SKM-1 treated with dmso at 0.1 percent for 144 hours (cell line): ENCODE data around the gene TUBA4A.
"Not testable (repeated sequence)": the region's sequence is repeated elsewhere in the genome, so short reads cannot be mapped to it uniquely, and the experiment has no call there.

ENCODE experiments used
- DNase-seq: peaks from one replicate; lab custom pipeline; 2025; ENCODE audit not compliant: unreplicated experiment; lab: John Stamatoyannopoulos, UW

TUBA4A gene

DNA sequence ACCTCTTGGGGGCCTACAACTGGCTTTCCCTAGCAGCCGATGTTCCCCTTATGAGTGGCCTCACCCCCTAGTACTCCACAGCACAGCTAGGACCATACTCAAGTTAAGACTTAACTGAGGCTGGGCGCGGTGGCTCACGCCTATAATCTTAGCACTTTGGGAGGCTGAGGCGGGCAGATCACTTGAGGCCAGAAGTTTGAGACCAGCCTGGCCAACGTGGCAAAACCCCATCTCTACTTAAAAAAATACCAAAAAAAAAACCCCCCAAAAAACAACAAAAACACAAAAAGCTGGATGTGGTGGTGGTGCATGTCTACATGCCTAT is 33.4 kb upstream of the TUBA4A start:
- not testable (repeated sequence) for DNase-seq

- no peak for DNase-seq
Measured at GRCh38 chr2:219286436-219287115, 32.9 kb upstream of the TUBA4A start.

DNA sequence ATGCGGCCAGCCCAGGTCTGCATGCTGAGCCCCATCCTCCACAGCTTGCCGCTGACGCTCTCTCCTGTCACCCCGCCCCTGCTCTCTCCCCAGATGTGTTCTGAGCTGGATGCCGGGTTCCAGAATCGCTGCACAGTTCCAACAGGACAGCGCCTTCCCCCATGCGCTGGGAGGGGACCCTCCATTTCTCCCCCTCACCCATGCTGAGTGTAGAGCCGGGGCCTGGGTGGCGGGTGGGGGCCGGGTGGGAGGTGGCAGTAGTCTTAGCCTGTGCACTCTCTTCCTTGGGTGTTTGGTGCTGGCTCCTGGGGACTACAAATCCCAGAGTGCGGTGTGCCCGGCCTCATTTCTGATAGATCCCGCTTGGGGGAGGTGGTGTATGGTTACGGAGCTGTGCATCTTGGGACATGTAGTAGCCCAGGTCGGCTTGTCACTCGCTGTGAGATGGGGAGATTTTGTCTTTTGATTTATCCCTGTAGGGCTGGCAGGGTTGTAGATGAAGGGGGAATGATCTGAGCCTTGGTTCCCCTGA is 32.2 kb upstream of the TUBA4A start:
- no peak for DNase-seq

- no peak for DNase-seq
Measured at GRCh38 chr2:219285373-219285735, 31.6 kb upstream of the TUBA4A start.

DNA sequence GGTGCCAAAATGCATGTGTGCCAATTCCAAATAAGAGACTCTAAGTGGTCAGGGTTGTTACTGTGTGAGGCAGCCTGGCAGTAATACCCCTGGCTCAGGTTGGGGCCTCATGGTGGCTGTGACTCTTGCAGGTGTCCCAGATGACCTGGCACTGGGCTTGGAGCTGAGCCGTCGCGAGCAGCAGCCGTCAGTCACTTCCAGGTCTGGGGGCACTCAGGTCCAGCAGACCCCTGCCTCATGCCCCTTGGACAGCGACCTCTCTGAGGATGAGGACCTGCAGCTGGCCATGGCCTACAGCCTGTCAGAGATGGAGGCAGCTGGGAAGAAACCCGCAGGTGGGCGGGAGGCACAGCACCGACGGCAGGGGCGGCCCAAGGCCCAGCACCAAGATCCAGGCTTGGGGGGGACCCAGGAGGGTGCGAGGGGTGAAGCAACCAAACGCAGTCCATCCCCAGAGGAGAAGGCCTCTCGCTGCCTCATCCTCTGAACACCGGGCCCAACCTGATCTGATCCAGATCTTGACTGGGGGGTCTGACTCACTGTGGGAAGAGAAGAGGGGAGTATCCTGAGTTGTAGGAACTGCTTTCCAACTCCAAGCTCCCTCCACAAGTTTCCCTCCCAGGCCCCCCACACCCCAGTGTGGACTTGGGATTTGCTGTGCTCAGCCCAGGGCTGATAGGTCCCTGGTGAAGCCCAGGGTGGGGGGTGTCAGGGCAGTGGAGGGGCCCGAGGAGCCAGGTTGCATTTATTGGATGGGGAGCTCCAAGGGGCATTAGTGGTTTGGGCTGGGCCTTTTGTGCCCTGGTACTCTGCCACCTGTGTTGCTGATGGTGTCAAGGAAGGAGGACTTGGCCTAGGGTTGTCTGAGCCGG is 31.0 kb upstream of the TUBA4A start:
- no peak for DNase-seq

GRCh38 chr2:219282943-219283581 is 29.3 kb upstream of the TUBA4A start:
- DNase-seq: no peak

DNA sequence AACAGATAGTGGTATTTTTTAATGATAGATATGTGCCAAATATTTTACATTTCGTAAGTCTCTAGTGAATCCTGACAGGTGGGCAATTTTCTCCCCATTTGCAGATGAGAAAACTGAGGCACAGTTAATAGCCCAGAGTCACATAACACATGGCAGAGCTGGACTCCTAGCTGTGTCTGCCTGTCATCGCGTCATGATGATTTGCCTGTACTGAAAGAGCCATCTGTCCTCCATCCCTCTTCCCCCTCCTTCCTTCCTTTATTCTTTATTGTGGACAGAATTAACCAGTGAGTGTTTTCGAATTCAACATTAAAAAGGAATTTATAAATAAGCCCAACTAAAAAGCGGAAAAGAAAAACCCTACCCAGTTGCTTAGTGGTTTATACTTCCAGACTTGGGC is 28.7 kb upstream of the TUBA4A start:
- DNase-seq: no peak

GRCh38 chr2:219281588-219281987 is 27.9 kb upstream of the TUBA4A start:
- no peak for DNase-seq

DNA sequence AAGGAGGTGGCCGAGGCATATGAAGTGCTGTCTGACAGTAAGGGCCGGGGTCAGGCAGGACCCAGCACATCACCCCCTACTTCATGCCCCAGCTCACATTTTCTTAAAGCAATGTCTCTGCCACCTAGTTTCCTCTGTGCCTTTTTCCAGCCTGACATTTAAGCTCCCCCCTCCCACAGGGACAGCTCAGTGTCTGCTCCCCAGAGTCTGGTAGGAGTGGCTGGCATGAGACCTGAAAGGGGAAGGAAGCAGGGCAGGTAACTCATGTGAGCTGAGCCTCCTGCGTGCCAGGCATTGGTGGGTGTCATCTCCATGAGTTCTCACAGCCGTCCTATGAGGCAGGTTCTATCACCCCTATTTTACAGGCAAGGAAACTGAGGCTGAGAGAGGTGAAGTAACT is 26.9 kb upstream of the TUBA4A start:
- DNase-seq: no peak

- no peak for DNase-seq
Measured at GRCh38 chr2:219279916-219280516, 26.3 kb upstream of the TUBA4A start.

DNA sequence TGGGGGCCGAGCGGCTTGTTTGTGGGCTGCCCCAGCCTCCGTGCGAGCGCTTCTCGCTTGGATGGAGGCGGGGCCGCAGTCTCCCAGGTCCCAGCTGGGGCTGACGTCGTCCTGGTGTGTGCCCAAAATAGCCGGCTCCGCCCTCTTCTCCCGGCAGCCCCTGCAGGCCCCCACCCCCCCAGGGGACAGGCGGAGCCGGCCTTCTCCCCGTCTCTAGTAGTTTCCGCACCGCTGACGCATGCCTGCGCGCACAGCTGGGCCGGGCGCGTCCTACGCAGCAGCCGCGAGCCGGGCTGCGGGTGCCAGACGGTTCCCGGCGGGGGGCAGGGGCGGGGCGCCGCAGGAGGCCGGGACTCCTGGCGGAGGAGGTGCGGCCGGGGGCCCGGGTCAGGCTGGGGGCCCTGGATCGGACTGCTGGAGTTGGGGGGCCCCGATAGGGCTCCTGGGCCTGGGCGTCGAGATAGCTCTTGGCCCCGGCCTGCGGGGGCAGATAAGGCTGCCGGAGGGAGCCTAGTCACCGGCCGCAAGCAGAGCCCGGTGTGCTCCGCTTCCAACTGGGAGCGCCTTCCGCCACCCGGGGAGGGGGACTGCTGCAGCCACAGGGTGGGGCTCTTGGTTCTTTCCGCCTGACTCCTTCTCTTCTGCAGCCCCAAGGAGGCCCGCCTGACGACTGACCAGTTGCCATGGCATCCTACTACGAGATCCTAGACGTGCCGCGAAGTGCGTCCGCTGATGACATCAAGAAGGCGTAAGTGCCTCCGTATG is 25.6 kb upstream of the TUBA4A start, which contains the start of gene DNAJB2:
Gene DNAJB2 (plus strand): TSS at position 216 of the 765 bp plus-strand sequence. CDS start 468 bp downstream, at position 684.
- DNase-seq: peak; percentile 98

DNA sequence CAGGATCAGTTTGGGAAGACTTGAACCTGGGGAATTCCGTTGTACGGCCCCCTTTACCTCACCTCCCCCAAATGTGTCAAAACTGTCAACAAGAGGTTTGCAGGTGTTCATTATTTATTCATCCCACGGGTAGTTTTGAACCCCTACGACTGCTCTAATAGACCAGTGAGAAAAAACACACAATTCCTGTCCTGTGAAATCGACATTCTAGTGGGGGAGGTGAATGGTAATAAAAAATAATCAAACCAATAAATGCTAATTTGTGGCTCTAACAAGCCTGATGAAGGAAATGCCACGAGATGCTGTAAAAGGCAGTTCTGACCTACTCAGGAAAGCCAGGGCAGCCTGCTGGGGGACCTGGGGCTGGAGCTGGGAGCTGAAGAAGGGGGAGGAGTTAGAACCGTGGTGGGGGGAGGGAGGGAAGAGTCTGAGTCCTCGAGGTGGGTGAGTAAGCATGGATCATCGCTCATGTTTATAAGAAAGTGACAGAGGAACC is 25.0 kb upstream of the TUBA4A start:
- DNase-seq: no peak

DNA sequence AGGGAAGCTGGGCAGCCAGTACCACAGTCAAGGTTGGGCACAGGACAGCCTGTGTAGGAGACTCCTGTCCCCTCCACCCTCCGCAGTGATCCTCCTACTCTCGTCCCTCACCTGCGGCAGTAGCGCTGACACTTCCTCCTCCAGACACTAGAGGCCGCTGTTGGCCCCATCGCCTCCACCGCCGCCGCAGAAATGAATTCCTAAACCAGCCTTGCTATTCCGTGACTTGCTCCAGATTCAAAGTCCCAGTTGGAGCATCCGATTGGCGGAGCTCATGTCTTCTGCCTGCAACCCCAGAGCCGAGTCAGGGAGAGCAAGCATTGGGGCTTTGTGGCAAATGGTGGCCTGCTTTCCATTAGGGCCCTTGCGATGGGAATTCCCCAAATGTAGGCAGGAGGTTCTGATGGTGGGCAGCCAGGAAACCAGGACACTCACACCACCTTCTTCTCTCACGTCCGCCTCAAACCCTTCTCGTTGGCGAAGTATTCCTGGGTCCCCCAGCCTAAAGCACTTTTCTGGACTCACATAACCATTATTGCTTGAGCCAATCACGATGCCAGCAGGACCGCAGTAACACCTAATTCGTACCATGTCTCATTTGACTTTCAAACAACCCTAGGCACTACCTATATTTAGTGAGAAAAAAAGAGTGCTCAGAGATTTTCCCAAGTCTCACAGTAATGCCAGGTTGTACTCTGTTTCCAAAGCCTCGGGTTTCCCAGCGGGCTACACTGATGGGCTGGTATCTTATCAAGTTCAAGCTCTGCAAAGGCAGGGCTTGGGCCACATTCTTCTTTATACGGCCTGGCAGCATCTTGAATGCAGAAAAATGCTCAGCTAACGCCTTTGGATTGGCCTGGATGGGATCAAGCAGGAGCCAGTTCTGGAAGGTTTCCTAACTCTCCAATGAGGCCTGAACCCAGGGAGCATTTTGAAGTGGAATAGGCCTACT is 24.3 kb upstream of the TUBA4A start:
- DNase-seq: peak; percentile 52

DNA sequence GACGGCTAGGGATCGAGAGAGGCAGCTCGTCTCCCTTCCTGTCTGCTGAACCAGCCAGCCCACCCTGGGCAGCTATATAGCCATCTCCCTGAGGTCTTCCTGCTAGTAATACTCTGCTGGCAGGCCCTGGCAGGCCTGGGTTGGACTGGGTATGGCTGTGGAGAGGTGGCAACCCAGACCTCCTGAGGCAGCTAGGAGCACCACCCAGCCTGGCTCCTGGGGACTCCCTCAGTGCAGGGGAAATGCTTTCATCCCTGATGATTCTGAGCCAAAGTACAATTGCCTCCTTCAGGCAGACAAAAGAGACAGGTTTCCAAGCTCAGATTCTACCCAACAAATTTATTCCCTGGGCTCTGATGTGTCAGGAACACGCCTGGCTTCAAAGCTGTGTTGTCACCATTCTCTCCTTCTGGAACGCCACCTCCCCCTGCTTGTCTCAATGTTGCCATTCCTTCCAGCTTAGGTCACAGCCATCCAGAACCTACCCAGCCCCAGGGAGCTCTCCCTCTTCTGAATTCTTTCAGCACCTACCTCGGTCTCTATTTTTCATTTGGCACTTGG is 20.7 kb upstream of the TUBA4A start:
- no peak for DNase-seq

- DNase-seq: no peak
Measured at GRCh38 chr2:219273937-219274336, 20.2 kb upstream of the TUBA4A start.

- no peak for DNase-seq
Measured at GRCh38 chr2:219272995-219273394, 19.3 kb upstream of the TUBA4A start.

DNA sequence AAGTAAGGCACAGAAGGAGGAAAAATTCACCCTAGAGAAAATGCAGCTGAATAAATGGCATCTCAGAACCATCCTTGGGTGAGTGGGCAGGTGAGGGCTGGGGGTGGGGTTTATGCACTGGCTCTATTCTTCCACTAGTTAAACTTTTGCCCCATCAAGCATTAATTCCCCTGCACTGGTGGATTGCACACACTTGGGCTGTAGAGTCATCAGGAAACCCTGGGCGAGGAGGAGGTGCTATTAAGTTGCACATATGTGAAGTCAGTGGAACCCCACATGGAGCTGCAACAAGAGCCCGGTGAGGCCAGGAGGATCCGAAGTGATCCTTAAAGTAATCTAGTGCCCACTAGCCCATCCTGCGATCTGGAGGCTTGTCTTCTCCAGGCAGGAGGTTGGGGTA is 18.6 kb upstream of the TUBA4A start:
- no peak for DNase-seq

DNA sequence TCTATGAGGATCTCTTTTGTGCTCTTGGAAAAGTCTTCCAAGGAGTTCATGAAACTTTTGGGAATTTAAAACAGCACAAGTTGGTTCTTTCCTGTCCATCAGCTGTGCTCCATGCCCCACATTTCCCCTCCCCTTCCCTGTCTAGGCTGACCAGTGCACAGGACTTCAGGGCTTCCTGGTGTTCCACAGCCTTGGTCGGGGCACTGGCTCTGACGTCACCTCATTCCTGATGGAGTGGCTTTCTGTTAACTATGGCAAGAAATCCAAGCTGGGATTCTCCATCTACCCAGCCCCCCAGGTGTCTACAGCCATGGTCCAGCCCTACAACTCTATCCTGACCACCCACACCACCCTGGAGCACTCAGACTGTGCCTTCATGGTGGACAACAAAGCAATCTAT is 17.3 kb upstream of the TUBA4A start:
- DNase-seq: no peak

DNA sequence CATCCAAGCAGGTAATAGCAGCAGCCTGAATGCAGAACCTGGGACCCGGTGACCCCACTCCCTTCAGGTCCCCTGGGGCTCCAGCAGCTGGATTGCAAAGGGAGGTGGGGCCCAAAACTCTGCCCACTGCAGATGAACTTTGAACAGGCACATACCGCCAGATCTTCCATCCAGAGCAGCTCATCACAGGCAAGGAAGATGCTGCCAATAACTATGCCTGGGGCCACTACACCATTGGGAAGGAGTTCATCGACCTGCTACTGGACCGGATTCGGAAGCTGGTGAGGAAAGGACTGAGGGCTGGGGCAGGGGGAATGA is 16.3 kb upstream of the TUBA4A start:
- DNase-seq: no peak
